A172 (cell line): ENCODE data around the gene PPP2R2C. TPM values are rescaled to one million over a fixed set of nuclear protein-coding genes. Genes with fewer than 3 reads are reported as not detected.

Experiments used
- DNase-seq: peaks from one replicate; pipeline ENCODE4 v3.0.0-alpha.2; 2015; ENCODE audit warnings: low spot score
- total RNA-seq: library from RNA; depleted of rRNA; stranded (reverse); fragments of >200 nt; shearing (Covaris generic); gene quantifications from 2 replicates; pipeline ENCODE4 v1.2.3, GENCODE V29; 2014

The PPP2R2C gene
- total RNA-seq, 1 experiment from 2014 or later = 10.6 TPM

DNA sequence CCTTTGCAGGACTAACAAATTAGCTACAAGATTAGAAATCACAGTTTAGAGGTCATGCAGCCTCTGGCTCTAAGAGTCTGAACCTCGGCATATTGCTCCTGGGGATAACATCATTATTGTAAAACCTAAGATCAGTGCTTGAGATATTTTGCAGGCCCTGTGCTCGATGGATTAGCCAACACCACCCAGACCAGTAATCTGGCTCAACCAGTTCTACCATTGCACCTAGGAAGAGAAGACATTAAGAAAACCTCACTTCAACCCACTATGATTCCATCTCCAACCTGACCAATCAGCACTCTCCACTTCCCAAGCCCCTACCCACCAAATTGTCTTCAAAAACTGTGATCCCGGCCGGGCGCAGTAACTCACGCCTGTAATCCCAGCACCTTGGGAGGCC lies 159.2 kb downstream of the PPP2R2C start:
- DNase-seq = no peak

DNA sequence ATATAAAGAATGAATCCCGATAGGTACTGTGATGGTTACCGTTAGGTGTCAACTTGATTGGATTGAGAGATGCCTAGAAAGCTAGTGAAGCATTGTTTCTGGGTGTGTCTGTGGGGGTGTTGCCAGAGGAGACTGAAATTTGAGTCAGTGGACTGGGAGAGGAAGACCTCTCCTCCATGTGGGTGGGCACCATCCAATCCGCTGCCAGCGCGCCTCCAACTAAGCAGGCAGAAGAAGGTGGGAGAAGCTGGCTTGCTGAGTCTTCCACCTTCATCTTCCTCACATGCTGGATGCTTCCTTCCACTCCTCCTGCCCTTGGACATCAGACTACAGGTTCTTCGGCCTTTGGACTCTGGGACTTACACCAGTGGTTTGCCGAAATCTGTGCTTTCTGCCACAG lies 162.6 kb downstream of the PPP2R2C start:
- DNase-seq = no peak

DNA sequence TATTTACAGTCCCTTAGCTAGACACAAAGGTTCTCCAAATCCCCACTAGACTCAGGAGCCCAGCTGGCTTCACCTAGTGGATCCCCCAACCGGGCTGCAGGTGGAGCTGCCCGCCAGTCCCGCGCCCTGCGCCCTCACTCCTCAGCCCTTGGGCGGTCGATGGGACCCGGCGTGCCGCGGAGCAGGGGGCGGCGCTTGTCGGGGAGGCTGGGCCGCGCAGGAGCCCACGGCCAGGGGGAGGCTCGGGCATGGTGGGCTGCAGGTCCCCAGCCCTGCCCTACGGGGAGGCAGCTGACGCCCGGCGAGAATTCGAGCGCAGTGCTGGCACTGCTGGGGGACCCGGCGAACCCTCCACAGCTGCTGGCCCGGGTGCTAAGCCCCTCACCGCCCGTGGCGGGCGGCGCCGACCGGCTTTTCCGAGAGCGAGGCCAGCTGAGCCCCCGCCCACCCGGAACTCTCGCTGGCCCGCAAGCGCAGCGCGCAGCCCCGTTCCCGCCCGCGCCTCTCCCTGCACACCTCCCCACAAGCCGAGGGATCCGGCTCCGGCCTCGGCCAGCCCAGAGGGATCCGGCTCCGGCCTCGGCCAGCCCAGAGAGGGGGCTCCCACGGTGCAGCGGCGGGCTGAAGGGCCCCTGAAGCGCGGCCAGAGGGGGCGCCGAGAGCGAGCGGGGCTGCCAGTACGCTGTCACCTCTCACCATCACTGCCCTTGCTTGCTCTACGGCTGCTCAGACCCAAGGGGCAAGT lies 163.3 kb downstream of the PPP2R2C start:
- no peak for DNase-seq

DNA sequence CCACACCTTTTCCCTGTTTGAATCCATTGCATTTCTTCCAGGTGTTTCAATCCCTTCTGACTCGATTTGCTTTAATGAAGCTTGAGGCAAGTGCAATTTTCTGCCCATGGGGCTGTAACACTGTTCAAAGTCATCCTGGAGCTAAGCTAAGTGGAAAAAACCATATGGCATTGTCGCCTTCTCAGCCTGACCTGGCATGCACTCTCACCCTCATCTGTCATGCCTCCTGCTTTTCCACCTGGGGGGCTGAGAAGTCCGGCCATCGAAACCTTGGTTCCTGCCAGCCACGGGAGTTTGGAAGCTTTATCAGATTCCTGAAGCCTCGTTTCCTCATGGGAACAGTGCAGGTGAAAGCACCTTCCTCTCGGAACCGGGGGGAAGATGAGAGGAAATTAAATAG lies 164.5 kb downstream of the PPP2R2C start:
- no peak for DNase-seq

DNA sequence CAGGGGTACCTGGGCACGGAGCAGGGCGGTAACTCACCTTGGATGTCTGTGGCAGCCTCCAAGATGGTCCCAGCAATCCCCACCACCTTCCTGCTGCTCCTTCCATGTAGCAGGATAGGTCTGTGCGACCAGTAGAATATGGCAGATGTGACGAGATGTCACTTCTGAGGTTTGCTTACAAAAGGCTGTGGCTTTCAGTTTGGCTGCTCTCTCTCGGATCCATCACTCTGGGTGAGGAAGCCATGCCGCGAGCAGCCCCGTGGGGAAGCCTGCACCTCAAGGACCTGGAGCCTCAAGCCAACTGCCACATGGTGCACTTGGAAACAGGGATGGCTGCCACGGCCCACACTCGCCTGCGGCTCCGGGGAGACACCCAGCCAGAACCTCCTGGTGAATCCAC lies 165.2 kb downstream of the PPP2R2C start:
- no peak for DNase-seq

DNA sequence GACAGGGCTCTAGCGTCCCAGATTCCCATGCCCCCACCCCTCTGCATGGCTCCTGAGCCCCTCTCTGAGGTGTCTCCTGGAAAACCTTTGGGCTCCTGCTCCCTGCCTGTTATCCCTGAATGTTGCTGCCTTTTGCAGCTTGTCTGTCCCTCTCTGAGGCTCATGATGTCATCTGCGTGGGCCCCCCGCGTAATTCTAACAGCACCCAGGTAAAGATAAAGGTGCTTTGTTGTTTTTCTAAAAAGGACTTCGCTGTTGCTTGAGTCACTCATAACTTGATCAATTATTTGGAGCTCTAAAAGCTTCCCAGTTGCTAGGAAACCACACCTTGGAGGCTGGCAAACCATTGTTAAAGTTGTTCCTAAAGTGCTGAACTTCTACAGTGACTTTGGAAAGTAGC lies 166.1 kb downstream of the PPP2R2C start:
- no peak for DNase-seq

DNA sequence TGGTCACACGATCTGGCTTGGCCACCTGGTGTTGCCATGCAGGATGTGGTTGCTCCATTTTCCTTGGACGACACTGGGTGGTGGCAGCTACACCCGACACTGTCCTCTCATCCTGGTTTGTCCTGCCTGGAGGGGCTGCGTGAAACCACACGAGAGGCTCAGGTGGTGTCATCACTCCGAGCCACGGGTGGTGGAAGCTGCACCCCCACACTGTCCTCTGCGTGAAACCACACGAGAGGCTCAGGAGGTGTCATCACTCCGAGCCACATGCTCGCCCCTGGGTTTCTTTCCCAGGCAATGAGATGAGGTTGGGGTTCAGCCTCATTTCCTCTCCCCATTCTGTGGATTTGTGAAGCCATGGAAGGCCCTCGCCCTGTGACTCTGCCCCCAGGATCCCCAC lies 168.5 kb downstream of the PPP2R2C start:
- DNase-seq = no peak

DNA sequence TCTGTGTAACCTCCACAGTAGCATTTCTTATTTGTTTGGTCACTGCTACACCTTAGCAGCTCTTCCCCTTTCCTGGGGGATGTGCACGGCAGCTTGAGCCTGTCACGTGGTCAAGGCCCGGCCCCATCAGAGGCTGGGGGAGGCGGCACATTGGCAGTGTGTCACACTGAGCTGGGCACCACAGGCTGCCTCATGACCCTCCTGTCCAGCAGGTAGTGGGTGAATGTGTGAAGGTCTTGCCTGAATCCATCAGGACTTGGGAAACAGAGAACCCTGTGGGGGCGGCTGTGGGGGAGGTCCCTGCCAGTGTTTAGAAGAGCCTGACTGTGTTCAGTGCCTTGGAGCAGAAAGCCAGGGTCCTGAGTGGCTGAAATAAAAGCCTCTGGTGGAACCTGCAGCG lies 169.5 kb downstream of the PPP2R2C start:
- DNase-seq = no peak

DNA sequence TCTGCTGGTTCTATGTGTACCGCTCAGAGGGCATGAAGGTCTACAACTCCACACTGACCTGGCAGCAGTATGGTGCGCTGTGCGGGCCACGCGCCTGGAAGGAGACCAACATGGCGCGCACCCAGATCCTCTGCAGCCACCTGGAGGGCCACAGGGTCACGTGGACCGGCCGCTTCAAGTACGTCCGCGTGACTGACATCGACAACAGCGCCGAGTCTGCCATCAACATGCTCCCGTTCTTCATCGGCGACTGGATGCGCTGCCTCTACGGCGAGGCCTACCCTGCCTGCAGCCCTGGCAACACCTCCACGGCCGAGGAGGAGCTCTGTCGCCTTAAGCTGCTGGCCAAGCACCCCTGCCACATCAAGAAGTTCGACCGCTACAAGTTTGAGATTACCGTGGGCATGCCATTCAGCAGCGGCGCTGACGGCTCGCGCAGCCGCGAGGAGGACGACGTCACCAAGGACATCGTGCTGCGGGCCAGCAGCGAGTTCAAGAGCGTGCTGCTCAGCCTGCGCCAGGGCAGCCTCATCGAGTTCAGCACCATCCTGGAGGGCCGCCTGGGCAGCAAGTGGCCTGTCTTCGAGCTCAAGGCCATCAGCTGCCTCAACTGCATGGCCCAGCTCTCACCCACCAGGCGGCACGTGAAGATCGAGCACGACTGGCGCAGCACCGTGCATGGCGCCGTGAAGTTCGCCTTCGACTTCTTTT lies 170.5 kb downstream of the PPP2R2C start:
- no peak for DNase-seq

DNA sequence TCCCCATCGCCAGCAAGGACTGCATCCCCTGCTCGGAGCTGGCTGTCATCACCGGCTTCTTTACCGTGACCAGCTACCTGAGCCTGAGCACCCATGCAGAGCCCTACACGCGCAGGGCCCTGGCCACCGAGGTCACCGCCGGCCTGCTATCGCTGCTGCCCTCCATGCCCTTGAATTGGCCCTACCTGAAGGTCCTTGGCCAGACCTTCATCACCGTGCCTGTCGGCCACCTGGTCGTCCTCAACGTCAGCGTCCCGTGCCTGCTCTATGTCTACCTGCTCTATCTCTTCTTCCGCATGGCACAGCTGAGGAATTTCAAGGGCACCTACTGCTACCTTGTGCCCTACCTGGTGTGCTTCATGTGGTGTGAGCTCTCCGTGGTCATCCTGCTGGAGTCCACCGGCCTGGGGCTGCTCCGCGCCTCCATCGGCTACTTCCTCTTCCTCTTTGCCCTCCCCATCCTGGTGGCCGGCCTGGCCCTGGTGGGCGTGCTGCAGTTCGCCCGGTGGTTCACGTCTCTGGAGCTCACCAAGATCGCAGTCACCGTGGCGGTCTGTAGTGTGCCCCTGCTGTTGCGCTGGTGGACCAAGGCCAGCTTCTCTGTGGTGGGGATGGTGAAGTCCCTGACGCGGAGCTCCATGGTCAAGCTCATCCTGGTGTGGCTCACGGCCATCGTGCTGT lies 171.2 kb downstream of the PPP2R2C start:
- no peak for DNase-seq

DNA sequence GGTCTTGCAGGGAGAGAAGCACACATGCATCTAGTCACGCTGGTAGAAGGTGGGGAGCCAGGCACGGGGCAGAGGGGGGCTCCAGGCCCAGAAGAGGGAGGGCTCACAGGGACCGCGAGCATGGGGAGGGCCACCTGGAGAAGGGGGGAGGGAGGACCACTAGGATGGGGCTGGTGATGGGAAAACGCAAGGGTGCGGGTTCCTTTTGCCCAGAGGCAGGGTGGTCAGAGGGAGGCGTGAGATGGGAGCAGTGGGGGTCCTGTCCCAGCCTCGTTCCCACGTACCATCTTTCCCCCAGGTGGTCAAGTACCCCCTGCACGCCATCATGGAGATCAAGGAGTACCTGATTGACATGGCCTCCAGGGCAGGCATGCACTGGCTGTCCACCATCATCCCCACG lies 172.1 kb downstream of the PPP2R2C start:
- DNase-seq = no peak

DNA sequence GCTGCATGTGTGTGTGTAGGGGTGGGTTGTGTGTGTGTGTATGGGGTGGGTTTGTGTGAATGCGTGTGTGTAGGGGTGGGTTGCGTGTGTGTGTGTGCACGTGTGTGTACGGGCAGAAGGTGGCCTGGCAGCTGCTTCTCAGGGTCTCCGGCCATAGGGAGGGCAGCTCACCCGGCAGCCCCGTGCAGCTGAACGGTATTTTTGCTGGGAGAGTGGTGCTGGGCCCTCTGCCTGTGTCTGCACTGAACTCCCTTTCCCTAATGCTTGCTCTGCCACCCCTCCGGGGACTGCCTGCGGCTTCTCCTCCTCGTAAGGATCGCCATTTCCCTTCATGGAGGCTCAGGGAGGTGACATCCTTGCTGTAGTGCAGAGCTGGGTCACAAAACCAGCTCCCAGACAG lies 172.5 kb downstream of the PPP2R2C start:
- DNase-seq = no peak

DNA sequence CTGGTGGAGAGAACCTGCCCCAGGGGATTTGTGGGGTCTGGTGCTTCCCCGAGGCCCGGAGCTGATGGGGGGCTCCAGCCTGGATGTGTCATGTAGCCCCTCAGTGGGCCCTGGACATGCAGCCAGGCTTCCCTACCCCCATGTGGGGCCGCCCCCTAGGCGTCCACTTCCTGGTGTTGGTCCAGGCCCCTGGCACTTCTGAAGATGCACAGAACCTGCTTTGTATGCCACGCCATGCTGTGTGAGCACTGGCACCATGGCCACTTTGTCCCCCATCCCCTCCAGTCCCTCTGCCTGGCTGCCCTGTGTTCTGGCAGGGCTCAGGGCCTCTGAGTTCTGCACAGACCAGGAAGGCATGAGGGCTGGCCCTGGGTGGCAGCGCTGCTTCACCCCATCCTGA lies 173.6 kb downstream of the PPP2R2C start:
- DNase-seq = no peak

DNA sequence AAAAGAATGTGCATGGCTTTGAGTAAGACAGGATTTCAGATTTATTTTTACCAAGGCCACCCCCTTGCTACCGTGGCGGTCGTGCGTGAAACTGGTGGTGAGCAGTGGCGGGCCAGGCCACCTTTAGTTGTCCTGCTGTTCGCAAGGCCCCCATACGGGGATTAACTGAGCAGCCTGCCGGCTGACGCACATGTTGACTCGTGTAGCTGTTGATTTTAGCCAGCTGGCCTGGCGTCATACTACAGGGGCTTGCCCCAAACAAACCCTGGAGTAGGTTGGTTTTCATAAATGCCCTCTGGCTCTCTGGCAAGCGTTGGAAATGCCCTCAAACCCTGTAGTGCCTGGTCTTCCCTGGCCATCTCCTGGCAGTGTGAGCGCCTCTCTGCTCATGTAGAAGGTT lies 174.4 kb downstream of the PPP2R2C start:
- no peak for DNase-seq

DNA sequence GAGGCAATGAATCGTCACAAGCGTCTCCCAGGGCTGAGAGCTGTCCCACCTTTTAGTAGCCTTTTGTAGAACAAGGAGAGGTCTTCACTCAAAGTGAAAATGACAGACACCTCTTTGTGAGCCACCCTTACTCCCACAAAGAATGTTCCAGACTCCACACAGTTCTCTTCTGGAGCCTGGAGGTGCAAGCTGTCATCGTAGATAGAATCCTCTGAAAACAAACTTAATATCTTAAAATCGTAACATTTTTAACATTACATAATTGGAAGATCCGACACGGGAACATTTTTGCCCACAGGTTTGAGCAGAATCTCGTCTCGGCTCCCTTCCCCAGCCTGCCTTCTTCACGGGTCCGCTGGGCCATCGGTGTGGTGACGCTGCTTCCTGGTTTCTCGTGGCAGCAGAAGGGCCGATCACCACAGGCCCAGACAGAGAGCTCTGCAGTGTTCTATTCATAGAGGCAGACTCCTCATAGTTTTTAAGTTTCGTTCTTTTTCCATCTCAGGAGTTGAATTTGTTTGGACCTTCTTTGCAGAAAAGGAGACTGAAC lies 175.1 kb downstream of the PPP2R2C start:
- DNase-seq = no peak

DNA sequence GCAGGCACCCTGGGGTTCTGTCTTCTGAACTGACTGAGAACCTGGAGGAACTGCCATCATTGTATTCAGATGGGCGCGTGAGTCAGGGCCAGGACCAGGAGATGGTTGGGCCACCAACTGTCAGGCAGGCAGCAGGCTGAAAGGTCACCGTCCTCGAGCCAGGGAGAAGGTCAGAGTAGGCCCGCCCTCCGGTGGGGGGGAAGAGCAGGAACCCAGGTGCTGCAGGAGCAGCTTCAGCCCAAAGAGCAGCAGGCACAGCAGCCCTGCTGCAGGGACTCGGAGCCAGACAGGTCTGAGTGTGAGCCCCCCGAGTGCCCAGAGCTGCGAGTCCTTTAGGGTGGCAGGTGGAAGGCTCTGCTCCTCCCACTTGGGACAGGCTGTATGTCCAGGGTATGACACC lies 176.4 kb downstream of the PPP2R2C start:
- no peak for DNase-seq

DNA sequence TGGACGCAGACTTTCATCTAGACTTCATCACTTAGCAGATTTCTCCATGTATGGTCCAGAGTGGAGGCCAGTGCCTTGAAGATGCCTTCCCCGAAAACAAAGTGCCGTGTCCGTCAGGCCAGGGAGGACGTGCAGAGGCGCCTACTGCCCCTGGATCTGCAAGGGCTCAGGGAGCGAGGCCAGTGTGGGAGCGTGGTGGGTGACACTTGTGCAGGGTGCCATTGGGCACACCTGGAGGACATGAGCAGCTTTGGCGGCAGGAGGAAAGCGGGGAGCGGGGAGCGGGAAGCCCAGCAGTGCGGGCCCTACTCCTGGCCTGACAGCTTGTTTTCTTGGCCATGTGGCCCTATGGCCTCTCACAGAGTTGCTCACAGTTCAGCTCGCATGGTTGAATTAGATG lies 176.9 kb downstream of the PPP2R2C start:
- no peak for DNase-seq

DNA sequence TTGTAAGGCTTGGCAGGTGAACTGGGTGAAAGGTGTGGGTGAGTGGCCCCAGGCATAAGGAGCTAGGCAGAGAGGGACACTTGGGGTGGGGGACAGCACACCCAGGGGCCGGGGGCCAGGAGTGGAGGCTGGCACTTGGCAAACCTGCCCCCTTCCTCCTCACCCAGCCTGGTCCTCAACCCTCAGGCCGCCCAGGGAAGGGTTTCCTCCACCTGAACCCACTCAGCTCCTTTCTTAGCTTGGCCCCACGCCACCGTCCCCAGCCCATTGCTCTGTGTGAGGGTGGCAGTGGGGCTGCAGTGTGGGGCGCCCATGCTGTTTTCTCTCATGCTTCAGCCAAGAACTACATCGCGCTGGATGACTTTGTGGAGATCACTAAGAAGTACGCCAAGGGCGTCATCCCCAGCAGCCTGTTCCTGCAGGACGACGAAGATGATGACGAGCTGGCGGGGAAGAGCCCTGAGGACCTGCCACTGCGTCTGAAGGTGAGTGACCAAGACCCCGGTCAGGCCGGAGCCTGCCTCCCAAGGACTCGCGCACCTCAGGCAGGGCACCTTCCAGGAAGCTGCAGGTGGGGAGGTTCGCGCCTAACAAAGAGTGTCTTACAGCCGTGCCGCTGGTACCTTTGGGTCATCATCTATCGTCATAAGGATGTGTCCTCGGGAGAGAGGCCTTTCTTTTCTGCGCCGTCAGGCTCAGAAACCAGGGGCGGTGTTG lies 177.6 kb downstream of the PPP2R2C start:
- no peak for DNase-seq

DNA sequence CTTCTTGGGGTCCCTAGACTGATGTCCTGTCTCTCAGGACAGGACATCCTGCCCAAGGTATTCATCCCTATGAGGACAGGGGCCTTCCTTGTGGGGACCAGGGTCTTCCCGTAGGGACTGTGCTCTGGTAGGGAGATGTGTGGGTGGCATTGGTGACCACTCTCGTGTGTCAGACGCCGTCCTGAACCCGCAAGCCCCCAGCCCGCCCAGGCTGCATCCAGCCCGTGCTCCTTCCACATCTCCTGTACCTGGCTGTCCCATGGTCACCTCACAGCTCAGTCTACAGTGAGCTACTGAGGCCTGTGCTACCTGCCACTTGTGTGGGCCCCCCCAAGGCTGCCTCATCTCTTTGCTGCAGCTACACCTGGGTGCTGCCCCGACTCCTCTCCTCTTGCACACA lies 178.8 kb downstream of the PPP2R2C start:
- DNase-seq = no peak

DNA sequence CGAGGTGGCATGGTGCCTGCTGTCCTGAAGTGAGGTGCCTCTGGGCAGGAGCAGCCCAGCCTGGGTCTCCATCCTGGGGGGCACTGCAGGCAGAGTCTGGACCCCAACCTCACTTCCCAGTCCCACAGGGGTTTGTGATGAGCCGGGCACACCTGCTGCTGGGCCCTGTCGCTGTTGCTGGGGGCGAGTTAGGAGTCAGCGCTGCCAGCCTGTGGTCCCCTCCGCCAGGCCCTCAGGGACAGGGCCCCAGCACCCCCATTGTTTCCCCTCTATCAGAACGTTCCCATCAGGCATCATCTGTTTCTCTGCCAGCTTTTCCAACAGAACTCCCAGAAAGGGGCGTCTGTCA lies 179.3 kb downstream of the PPP2R2C start:
- no peak for DNase-seq

DNA sequence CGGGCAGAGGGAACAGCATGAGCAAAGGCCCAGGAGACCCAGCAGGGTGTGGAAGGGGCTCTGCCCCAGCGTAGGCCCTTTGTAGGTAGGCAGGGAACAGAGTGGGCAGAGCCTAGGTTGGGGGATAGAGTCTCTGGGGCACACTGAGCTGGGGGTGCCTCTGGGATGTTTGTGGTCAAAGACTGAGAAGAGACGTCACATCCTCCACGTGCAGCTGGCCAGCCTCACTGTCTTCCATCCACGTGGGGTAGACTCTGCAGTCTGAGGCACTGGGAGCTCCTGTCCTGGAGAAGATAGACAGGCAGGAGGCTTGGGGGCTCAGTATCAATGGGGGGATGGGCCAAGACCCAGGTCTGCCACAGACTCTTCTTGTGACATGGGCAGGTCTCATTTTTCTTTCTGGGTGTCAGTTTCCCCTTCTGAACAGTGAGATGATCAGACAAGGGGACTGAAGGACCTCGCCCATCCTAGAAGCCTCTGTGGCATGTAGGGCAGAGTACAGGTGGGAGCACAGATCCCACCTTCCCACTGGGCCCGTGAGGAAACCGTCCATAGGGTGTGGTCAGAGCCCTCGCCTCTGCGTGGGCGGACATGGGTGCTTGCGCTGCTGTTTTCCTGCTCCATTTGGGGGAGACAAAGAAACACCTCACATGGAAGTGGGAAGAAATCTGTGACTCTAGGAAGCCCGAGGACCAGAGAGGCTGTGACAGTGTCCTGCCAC lies 179.9 kb downstream of the PPP2R2C start:
- DNase-seq = no peak
